Brain pericyte (primary cell): ENCODE data around the gene USP35.

Experiments
- DNase-seq: peaks from one replicate; pipeline ENCODE4 v3.0.0-alpha.2; 2012; ENCODE audit warnings: low read depth, low spot score

The USP35 gene

GRCh38 chr11:78199015-78199652, 10.4 kb downstream of the USP35 start:
- no peak for DNase-seq

- no peak for DNase-seq
Measured at GRCh38 chr11:78199653-78200015, 10.9 kb downstream of the USP35 start.

DNA sequence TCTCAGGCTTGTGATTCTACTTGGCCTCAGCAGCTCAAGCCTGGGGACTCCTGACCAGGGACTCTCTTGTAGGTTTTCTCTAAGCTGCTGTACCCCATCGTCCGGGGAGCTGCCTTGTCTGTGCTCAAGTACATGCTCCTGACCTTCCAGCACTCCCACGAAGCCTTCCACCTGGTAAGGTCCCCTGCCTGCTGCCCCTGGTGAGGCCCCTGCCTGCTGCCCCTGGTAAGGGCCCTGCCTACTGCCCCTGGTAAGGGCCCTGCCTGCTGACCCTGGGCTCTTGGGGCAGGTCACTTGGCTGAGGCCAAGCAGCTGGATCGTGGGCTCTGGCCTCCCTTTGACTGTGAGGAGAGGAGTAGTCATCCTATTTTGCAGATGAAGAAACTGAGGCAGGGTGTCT, 11.3 kb downstream of the USP35 start:
- DNase-seq = no peak

DNA sequence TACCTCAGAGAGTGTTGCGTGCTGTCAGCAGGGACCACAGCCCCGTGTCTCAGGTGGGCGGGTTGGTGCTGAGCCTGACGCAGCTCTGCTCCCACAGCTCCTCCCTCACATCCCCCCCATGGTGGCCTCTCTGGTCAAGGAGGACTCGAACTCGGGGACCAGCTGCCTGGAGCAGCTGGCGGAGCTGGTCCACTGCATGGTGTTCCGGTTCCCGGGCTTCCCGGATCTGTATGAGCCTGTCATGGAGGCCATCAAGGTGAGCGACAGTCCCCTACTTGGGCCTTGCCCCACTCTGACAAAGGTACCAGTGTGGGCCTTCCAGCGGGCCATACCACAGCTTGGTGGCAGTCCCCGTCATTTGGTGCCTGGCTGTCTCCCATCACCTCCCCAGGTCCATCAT, 11.8 kb downstream of the USP35 start:
- DNase-seq = no peak

GRCh38 chr11:78201096-78201818, 12.5 kb downstream of the USP35 start:
- DNase-seq = no peak

- DNase-seq = no peak
Measured at GRCh38 chr11:78202733-78203167, 14.0 kb downstream of the USP35 start.

- DNase-seq = no peak
Measured at GRCh38 chr11:78203184-78203583, 14.5 kb downstream of the USP35 start.

DNA sequence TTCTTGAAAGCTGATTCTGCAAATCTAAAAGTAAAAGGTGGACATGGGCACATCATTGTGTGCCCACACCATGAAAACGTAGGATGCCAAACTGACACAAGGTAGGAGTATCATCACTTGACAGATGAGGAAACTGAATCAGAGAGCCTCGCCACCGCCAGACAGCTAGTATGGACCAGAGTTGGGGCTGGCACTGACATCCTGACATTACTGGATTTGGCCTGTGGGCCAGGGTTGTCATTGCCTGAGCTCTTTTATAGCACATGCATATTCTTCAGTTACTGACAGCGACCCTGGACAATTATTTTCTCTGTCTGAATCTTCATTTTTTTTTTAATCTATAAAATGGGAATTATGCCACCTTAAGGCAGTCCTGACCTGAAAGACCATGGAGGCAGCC, 16.5 kb downstream of the USP35 start:
- no peak for DNase-seq

GRCh38 chr11:78205691-78206090, 17.0 kb downstream of the USP35 start:
- DNase-seq = no peak

DNA sequence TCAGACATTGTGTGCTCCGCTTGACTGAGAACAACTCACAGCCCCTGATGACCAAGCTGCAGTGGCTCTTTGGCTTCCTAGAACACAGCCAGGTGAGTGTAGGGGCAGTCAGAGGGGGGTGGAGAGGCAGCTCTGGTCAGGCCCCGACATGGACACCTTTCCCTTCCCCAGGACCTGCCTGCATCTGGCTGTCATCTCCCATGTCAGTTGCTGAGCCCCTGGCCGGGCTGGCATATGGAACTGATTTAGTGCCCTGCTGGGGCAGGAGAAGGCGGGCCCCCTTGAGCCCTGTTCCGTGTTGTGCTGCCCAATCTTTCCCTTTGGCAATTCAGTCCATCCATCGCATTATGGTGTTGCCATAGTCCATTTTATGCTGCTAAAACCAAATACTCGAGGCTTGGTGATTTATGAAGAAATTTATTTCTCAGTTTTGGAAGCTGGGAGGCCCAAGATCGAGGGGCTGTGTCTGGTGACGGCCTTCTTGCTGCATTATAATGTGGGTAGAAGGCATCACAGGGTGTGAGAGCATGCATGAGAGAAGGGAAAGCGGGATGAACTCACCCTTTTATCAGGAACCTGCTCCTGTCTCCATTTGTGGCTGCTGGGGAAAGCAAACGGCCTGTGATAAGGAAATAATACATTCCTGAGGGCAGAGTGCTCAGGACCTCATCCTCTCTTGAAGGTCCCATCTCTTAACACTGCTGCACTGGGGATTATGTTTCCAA, 19.0 kb downstream of the USP35 start:
- DNase-seq = no peak

DNA sequence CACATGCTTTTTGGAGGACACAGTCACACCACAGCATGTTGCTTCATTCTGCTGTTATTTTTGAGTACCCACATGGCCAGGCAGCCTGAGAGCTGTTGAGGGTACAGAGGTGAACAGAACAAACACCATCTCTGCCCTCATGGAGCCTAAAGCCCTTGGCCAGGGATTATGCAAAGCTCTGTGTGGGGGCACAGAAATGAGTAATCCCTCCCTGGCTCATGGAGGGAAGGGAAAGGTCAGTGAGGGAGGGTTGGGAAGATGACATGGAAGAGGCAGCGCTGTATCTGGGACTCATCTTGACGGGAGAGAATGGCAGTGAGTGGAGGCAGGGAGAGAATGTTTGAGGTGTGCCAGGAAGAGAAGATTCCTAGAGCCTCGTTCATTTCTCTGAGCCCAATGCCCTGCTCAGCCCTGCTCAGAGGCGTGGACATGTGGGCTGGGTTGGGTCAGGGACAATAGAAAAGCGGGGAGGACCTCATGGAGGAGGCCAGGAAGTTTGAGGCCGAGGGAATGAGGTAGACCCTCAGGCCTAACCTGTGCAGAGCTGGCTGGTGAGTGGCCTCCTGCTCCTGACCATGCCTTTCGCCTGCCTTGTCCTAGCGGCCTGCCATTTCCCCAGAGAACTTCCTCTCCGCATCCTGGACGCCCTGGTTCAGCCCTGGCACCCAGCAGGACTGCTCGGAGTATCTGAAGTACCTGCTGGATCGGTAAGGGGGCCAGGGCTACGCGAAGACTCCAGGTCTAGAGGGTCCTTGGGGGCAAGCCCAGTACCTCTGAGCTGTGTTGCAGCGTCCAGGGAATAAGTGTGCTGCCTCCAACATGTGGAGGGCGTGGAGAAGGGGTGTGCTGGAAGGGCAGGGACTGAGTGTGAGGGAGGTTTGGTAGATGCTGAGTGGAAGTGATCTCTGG, 19.8 kb downstream of the USP35 start:
- DNase-seq = no peak

GRCh38 chr11:78209478-78209877, 20.8 kb downstream of the USP35 start:
- no peak for DNase-seq

GRCh38 chr11:78210000-78210608, 21.4 kb downstream of the USP35 start:
- no peak for DNase-seq

DNA sequence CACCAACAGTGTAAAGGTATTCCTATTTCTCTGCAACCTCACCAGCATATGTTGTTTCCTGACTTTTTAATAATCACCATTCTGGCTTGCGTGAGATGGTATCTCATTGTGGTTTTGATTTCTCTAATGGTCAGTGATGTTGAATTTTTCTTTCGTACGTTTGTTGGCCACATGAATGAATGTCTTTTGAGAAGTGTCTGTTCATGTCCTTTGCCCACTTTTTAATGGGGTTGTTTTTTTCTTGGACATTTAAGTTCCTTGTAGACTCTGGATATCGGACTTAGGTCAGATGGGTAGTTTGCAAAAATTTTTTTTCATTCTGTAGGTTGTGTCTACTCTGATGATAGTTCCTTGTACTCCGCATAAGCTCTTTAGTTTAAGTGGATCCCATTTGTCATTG, 22.8 kb downstream of the USP35 start:
- no peak for DNase-seq

GRCh38 chr11:78212586-78213371, 24.1 kb downstream of the USP35 start:
- no peak for DNase-seq

DNA sequence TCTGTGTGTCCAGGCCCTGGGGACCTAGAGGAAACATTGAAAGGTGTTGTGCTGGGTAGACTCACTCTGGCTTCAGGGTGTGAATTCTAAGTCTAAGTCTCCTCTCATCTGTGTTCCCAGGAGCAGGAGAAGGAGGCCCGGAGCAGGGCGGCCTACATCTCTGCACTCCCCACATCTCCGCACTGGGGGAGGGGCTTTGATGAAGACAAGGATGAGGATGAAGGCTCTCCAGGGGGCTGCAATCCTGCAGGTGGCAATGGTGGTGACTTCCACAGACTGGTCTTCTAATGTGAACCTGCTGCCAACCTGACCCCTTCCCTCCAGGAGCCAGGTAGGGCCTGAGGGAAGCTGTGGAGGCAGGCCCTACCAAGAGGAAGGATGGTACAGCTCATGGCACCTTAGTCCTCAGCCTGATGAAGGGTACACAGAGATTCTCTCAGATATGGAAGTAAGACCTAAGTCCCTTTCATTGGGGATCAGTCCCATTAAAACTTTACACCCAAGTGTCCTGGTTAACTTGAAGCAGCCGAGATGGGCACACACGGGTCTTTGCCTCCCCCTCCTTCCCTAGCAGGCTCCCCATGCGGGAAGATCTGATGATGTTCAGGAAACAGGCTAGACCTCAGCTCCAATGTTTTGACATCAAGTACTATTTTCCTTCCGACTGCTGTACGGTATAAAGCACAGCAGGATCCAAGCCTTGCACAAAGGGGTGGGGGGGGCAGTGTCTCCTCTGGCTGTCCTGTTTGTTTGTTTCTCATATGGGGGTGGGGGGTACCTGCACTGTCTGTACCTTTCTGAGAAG, 25.0 kb downstream of the USP35 start:
- no peak for DNase-seq

DNA sequence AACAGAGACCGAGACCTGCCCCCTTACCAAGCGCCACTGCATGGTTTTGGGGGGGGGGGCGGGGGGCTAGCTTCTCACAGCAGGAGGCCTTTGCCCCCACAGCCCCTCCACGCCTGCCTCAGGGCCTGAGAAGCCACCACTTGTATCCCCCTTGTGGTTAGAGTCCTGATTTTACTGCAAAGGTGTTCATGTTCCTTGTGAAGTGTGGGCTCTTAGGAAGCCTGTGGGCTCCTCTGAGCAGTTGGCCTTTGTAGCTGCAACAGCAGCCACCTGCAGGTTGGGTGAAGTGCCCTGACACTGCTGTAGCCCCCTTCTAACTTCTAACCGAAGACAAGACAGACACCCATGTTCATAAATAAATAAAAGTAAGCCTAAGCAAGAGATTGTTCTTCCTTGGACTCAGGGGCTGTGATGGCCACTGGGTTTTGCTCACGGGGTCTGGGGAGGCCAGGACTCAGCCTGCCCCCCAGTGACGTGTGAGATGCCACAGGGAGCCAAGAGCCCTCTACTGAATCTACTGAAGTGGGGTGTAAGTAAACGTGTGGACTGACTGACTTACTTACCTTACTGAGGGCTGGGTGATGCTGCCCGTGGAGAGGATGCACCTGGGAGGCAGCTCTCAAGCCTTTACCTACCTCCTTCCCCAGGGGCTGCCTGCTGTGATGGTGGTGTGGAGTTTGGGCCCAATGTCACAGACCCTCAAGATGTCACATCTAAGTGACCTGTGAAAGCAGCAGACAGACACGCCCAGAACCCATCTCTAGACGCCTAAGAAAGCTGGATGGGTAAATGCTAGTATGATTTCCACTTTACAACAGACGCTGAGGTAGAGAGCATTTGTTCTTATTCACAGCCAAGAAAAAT, 25.8 kb downstream of the USP35 start:
- DNase-seq = no peak

- no peak for DNase-seq
Measured at GRCh38 chr11:78216021-78216420, 27.3 kb downstream of the USP35 start.
